ENCODE data around the gene MGST1.
A peak's percentile ranks its signal among the peaks of the same experiment; 100 is the strongest.
"Not testable (repeated sequence)": the region's sequence is repeated elsewhere in the genome, so short reads cannot be mapped to it uniquely, and the experiment has no call there.

MGST1 gene

DNA sequence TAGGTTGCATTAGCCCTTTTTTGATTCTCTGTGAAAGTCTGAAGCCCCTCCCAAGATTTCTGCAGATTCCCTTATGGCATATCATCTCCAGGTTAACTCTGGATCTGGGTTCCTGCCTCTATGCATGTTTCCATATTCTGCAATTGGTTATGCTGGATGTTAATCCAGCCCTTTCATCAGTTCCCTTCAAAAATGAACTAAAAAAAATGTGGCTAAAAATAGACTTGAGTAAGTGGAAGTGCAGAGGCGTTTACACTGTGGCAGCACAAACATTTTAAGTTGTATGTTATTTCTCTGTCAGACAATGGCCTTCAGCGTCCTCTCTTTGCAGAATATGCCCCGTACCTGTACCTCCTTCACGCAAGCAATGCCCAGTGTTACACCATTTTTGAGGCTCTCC, 11.4 kb downstream of the MGST1 start:
- no peak for DNase-seq

DNA sequence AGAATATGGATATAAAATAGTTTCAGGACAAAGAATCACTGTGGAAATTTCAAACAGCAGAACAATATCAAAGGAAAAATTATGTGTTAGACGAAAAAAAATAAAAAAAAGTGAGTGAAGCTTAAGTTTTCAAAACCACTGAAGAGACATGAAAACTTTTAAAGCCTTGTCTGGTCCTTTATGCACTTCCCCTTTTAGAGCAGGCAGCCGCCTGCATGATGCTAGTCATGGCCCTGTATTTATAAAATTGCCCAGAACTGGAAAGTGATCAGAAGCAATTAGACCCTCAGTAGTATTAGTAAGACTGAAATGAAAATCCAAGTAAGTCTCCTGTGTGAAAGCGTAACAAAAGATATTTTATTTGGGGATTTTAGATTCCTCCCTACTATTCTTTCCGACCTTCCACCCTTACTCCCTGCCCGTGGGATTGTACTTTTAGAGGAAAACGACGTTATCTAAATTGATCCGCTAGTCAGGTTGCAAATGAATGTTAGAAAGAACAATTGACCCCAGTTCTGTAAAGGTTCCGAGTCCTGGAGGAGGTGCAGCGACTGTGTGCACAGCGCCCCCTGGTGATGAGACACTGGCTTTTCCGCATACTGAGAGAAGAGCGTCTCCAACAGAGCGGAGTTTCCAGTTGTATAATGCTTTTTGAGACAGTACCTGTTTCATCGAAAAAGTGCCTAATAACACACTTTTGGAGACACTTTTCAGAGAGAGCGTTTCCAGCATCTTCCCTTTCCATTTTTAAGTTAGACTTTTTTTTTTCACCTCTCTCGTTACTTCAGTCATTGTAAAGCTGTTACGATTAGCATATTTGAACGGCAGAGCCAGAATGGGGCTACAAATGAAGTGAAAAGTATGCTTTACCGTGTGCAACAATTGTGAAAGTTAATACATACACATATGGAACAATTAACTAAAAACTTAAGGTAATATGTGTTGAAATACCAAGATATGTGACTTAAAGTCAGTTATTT, 12.4 kb downstream of the MGST1 start:
- DNase-seq, result peak in 1 of 2 donors; percentile 12

DNA sequence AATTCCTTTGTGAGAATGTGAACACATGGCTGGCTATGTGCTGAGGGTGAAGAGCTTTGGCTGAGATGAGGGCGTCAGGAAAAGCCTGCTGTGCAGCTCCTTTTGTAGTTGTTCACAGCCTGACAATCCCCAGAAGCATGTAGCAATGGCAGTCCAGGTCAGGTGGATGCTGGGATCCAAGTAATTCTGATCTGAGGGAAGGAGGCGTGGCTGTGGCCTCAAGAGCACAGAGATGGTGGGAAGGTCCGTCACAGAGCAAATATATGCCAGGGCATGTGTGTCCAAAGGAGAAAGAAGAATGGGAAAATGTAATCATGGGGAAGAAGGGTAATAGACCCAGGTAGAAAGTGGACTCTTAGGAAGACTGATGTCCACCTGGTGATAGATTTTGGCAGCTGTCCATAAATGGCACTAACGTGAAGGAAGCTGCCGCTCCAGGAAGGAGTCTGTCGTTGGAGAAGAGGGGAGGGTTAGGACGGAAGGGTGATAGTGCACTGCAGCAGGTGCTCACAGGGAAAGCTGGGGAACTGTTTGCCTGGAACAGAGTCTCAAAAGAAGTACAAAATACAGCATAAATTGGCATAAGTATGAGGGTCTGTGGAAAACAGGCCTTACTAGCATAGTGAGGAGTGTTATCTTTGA, 13.8 kb downstream of the MGST1 start:
- no peak for DNase-seq

DNA sequence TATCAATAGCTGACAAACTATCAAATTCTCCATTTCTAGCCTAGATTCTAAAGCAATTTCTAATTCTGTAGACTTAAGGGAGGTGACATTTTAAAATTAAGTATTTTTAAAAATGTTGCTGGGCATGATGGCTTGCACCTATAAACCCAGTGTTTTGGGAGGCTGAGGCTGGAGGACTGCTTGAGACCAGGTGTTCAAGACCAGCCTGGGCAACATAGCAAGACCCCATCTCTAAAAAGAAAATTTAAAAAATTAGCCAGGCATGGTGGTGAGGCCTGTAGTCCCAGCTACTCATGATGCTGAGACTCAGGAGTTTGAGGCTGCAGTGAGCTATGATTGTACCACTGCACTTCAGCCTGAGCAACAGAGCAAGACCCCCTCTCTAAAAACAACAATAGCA, 15.1 kb downstream of the MGST1 start:
- no peak for DNase-seq

DNA sequence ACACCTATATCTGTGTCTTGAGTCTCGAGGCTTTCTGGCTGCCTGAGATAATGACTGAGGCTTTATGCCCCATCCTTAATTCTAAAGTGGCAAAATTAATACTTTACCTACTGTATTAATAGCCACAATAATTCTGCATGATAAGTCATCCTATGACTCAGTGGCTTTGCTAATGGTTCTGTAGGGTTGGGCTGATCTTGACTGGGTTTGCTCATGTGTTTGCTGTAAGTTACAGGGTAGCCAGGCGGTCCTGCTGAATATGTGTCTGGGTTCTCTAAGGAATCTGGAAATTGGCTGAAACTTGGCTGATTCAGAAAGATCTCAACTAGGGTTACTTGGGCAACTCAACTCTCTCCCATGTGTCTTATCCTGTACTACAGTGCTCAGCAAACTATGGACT, 21.7 kb downstream of the MGST1 start:
- DNase-seq, result no peak

DNA sequence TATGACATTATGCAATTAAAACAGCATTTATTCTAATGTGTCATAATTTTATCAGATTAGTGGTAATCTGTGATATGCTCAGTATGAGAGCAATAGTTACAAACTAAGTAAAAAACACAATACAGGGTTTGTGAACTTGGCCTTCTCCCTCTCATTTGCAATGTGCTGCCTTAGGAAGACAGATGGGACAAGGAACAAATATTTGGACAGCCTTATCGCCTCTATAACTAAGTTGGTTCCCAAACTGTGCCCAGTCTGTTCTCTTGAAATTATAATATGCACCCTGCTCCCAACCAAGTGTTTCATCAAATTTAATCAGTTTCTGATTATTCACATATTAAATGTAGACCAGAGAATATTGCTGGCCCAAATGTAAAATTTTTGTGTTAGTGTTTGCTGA, 22.7 kb downstream of the MGST1 start:
- no peak for DNase-seq

DNA sequence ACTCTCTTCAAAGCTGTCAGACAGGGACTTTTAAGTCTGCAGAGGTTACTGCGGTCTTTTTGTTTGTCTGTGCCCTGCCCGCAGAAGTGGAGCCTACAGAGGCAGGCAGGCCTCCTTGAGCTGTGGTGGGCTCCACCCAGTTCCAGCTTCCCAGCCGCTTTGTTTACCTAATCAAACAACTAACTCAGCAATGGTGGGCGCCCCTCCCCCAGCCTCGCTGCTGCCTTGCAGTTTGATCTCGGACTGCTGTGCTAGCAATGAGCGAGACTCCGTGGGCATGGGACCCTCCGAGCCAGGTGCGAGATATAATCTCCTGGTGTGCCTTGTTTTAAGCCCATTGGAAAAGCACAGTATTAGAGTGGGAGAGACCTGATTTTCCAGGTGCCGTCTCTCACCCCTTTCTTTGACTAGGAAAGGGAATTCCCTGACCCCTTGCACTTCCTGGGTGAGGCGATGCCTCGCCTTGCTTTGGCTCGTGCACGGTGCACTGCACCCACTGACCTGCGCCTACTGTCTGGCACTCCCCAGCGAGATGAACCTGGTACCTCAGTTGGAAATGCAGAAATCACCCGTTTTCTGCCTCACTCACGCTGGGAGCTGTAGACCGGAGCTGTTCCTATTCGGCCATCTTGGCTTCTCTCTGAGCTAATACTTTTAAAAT, 35.3 kb downstream of the MGST1 start:
- DNase-seq, result not testable (repeated sequence)

DNA sequence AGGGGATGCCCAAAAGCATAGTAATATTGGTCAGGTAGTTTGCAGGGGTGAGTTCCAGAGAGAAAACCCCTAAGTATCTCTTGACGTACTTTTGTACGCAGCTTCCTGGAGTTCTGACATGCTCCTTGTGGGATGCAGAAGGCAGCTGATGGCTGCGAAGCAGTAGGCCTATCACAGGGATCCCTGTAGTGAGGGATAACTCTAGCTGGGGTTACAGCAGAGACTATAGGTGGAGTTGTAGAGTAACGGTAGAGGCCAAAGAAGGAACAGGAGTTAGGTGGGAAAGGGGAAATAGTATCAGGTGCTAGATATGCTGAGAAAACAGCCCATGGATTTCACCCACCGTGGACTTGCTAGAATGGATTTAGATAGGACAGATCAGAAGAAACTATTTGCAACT, 37.3 kb downstream of the MGST1 start:
- no peak for DNase-seq

DNA sequence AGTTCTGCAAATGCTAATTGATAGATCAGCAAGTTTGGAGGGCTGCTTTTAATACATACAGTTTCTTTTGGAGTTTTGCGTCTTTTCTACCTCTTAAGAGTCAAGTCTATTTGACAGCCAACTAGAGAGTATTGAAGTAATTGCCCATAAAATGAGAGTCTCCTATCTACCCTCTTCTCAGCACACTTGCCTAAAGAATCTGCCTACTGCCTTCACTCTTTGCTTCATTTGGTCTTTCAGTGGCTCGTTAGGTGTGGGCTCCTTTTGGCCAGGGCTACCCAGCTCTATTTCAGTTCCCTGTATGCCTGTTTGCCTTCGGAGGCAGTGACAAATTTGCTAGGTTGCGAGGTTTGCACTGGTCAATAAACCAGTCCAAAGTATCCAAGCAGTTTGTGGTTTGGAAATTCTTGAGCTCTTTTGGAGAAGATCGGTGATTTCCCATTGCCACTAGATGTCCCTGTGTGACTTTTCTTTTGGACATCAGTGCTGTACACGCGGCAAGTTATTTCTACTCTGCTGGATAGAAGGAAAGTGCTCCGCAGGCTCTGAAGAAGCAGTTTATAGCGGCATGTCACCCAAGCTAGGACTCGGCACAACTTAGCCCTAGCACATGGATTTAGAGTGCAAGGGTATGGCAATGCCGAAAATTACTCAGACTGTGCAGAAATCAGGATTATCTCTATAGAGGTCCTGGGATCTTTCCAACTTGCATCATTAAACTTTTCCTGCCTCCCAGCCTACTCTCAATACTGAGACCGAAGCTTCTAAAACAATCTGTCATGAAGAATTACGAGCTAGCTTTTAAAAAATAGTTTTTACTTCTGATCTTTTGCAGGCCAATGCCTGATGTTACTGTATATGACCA, 38.6 kb downstream of the MGST1 start:
- no peak for DNase-seq

DNA sequence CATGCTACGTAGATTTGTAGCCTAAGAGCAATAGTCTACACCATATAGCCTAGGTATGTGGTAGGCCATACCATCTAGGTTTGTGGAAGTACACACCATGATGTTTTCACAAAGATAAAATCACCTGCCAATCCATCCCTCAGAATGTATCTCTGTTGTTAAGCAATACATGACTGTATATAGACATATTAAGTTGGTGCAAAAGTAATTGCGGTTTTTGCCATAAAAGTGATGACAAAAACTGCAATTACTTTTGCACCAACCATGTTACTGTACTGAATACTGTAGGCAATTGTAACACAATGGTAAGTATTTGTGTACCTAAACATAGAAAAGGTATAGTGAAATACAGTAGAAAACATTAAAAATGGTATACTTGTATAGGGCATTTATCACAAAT, 40.5 kb downstream of the MGST1 start:
- DNase-seq, result no peak

DNA sequence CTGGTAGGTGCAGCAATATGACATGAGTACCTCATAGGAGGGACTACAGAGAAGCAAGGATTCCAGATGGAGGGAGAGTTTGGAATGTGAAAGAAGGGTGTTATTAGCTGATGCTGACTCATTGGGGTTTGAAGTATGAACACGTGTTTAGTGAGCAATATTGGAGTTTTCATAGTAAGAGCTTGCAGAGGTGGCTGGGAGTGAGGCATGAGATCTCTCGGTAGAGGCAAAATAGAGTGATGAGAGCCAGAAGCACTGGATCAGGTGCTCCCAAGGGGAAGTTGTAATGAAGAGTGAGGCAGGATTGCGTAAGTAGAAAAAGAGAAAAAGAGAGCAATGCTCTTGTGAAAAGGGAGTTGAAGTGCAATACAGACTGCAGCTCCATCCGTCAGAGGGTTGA, 42.1 kb downstream of the MGST1 start:
- no peak for DNase-seq

DNA sequence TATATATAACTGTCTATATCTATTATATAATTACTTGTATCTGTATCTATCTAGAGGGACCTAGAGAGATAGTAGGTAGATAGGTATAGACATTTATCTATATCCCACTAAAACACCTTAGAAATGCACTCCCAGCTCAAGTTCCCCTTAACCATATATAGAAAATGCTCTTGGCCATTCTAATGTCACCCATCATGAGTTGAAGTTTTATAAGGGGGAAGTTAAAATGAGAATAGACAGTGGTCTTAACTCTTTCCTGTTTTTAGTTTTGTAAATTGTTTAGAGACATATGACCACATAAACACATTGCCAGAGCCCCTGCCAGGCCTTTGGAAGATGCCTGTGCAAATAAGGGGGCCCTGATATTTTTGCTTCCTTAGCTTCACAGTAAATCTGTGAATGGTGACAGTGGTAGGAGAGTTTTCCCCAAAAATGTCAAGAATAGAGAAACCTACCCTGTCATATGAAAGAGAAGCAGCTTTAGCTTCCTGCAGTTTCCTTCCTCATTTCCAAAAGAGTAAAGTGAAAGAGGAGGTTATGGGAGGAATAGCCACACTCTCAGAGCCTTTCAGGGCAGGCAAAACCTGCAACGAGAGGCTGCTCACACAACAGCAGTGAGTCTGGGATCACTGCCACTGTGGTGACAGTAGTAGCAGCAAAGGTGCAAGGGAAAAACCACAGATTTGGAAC, 45.5 kb downstream of the MGST1 start:
- DNase-seq, result no peak

DNA sequence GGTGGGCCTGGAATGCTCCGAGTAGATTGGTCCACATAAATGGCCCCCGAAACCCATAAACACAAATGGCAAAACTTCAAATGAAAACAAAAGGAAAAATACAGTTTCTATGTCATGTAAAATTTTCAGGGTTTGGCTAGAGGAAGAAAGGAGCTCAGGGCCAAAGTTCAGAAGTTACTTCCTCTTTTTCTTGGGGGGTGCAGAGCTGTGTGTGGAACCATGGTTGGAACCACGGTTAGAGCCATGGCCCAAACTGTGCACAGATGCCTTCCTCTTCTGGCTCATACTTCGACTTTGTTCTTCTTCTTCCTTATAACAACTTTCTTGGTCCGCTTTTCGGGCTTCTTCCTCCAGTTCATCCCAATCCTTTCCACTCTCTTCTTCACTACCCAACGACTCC, 51.7 kb downstream of the MGST1 start:
- DNase-seq, result no peak

DNA sequence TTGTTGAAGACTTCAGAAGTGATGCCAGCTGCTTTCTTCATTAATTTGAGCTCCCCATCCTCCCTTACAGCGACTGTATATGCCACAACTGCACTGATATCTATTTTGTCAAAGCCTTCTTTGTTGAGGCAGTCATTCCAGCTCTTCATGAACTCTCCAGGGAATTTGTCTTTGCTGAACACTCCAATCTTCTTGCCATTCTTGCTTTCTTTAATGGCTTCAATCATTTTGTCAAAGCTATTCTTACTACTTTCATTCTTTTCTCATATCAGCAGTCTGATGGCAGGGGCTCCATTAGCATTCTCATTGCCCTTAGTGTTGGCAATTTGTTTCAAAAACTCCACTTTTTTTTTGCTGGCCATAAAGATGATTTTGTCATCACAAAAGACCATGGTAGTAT, 54.4 kb downstream of the MGST1 start:
- not testable (repeated sequence) for DNase-seq

DNA sequence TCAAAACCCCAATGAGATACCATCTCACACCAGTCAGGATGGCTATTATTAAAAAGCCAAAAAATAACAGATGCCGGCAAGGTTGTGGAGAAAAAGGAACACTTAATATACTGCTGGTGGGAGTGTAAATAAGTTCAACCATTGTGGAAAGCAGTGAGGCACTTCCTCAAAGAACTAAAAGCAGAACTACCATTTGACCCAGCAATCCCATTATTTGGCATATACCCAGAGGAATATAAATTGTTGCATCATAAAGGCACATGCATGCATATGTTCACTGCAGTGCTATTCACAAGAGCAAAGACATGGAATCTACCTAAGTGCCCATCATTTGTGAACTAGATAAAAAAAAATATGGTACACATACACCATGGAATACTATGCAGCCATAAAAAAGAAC, 59.9 kb downstream of the MGST1 start:
- no peak for DNase-seq
